HG02623 (cell line): ENCODE data around the gene UNC93A.
"Not testable (repeated sequence)": the region's sequence is repeated elsewhere in the genome, so short reads cannot be mapped to it uniquely, and the experiment has no call there.

Experiments used
- ATAC-seq: cut with Tn5 transposase; IDR thresholded peaks from one replicate; pipeline ENCODE4 v1.9.1; 2021; ENCODE audit warnings: moderate library complexity; ENCODE audit not compliant: unreplicated experiment

The UNC93A gene

GRCh38 chr6:167308207-167308606 is 17.1 kb downstream of the UNC93A start:
- no peak for ATAC-seq

DNA sequence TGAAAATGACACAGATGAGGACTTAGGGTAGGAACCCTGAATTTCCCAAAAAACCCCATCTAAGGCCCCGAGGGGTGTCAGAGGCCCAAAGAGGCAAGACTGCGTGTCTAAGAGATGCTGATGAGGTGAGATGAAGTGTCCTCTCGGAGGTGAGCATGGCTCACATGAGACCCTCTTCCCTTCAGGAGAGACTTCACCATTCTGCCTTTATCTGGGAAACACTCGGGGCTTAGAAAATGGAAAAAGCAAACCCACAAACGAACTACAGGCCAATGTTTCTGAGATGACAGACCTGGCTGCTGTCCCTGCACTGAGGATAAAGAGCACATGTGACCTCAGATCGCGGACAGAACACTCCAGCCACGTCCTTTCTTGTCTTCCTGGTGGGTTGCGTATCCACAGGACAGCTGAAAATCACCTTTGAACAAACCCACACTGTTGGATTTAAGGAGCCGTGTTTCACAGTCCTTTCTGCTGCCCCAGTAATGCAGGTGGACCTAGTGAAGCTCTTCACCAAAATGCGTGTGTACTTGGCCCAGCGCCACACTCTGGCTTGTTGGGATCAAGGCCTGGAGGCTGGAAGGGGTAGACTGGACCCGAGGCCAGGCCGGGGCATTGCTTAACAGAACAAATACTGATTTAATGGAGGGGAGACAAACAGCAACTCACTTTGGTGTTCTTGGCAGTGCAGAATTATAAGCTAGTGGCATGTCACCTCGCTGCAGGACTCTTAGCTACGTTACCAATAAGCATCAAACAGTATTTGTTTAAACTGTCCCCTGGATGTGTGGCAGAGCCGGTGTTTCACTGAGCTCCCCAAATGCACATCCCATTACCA is 18.5 kb downstream of the UNC93A start:
- ATAC-seq: not testable (repeated sequence)

- ATAC-seq: no peak
Observed at GRCh38 chr6:167311286-167311685, 20.2 kb downstream of the UNC93A start.

GRCh38 chr6:167311691-167312090 is 20.6 kb downstream of the UNC93A start:
- not testable (repeated sequence) for ATAC-seq

GRCh38 chr6:167314180-167314821 is 23.2 kb downstream of the UNC93A start:
- ATAC-seq: no peak

DNA sequence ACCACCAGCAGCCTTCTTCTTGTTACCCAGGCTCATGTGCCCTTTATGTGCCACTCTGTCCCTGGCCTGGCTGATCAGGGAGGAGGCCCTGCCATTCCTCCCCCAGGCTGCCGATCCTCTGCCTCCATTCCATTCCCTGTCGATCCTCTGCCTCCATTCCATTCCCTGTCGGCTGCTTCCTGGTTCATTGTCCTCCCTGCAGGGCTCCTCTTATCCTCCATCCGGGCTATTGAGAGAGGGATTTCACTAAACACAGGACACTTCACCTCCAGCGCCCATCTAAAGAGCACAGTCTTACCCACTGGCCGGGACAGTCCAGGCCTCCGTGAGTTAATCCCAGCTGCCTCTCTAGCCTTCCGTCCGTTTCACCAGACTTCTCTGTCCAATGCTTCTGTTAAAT is 26.1 kb downstream of the UNC93A start:
- ATAC-seq: no peak

GRCh38 chr6:167318354-167318753 is 27.2 kb downstream of the UNC93A start:
- not testable (repeated sequence) for ATAC-seq

DNA sequence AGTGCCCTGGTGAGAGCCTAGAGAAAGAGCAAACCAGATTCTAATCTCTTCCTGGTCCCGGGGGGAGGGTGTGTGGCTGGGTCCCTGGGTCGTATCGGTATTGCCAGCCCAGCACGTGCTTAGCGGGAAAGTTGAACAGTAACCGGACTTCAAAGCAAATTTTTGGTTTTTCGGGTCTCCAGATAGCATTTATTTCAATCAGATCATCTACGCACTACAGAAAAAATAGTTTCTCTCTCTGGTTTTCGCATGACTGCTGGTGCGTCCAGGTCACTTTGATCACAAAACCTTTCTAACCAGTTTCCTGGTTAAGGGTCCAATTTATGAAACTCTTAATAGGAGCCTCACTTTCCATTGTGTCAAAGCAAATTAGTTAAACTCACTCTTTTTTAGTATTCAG is 27.7 kb downstream of the UNC93A start:
- not testable (repeated sequence) for ATAC-seq

DNA sequence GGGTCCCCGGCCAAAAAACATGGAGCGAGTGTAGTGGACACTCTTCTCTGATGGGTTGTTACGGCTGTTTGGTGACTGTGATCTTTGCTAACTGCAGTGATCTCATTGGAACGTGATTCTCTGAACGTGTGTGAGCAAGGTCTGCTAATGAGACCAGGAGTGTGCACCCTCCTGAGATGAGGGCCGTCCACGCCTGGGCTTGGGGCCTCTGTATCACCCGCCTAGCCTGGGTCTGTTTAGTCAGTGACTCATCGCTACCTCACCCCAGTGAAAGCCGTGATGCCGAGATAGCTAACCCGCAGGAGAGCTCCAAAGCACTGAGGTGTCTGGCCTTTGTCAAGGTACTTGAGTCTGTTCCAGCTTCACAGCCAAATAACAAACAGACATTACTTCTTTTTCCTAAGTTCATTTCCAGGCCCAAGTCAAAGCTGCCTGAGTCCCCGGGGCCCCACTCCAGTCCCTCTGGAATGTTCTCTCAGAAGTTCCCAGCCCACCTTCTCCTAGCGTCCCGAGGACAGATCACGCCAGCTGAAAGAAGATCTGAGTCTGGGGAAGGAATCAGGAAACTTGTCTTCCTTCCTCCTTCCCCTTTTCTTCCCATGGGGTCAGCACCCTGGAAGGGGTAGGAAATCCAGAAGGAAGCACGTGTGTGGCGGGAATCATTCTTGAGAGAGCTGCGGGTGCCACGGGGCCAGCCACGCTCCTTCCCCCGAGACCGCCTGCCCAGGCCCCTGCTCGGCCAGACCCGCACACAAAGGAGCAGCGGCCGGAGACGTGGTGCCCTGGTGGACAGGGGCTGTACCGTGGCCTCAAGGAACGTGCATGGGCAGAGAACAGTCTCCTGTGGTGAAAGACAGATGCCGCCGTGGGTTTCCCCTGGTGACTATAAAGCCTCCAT is 29.0 kb downstream of the UNC93A start:
- ATAC-seq: not testable (repeated sequence)

- not testable (repeated sequence) for ATAC-seq
Observed at GRCh38 chr6:167320754-167321056, 29.6 kb downstream of the UNC93A start.

GRCh38 chr6:167321185-167321584 is 30.1 kb downstream of the UNC93A start:
- not testable (repeated sequence) for ATAC-seq

GRCh38 chr6:167323111-167323510 is 32.0 kb downstream of the UNC93A start:
- ATAC-seq: no peak

DNA sequence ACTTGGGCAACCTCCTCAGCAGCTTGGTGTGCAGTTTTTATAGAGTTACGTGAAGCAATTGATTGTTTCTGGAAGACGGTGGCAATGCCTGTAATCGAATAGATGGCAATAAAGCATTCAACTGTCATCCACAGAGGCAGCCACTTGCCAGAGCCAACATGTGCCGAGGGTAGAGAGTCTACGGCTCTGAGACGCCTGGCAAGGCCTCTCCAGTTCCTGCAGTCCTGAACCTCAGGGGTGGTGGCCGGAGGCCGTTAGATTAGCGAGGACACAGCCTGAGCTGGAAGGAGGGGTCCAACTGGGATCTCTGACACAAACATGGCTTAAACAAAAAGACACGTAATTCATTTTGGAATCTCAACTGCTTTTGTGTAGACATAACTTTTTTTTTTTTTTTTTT is 33.0 kb downstream of the UNC93A start:
- no peak for ATAC-seq

- no peak for ATAC-seq
Observed at GRCh38 chr6:167325766-167326165, 34.7 kb downstream of the UNC93A start.

DNA sequence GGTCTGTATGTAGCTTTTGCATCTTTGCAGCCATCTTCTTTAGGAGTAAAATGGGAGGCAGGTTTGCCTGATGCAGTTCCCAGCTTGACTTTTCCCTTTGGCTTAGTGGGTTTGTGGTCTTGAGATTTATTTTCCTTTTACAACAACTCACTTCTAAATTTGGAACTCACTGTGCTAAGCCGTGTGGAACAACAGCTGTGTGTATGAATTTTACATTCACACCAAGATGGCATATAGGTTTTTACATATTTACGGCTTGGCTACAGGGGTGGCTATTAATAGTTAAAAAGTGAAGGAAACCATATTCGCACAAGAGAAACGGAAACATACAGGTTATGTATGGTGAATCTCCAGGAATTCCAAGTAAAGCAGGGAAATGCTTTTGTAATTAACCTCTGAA is 36.3 kb downstream of the UNC93A start:
- no peak for ATAC-seq

DNA sequence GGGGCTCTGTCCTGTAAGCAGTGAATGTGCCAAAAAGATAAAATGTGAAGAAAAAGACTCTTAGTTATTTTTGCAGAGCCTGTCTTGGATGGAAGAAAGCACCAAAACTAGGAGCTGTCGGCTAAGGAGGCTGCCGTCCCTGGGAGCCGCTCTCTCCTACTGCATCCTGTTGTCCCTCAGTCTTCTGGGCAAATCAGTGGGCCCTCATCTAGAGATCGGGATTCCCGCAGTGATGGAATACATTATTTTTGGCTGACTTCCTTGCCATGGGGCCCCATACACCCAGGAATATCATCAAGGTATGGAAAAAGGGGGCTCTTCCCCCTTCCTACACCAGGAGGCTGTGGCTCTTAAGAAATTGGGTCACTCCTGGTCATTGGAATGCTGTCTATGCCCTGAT is 37.0 kb downstream of the UNC93A start:
- no peak for ATAC-seq

DNA sequence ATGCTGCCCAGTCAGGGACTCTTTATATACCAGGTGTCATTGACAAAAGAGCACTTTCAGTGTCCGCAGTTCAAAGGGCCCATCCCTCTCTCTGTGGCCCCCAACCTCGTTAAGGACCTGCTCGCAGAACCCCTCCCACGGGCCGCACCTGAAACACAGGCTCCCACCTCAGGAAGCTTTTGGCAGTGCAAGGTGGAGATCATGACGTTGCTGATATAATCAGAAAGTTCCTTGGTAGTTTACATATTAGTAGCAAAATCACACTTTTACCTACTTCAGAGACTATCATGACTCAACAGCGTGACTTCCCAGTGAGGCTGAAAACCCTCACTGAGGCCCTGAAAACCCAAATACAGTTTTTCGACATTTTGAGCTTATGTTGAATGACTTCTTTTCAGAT is 37.9 kb downstream of the UNC93A start:
- ATAC-seq: no peak

DNA sequence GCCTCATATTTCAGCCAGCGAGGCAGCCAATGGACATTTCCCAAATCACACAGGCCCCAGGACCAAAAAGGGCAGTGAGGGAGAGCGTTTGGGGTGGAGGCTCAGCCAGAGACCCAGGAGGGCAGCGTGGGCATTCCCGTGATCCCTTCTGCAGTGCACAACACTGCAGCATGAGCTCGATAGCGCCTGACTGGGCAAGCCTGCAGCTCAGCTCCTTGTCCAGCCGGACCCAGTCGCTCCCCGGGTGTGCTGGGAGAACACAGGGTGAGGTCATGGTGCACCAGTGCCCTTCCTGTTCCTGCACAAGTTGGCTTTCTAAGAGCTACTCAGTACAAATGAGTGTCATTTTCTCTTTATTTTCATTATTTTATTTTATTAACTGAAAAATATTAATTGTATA is 39.6 kb downstream of the UNC93A start:
- ATAC-seq: no peak

GRCh38 chr6:167331565-167331964 is 40.5 kb downstream of the UNC93A start:
- ATAC-seq: no peak

GRCh38 chr6:167336844-167337630 is 45.9 kb downstream of the UNC93A start:
- ATAC-seq: no peak
